Endothelial cell of umbilical vein (primary cell): Measurements from ENCODE around the gene DUSP15. TPM values are rescaled to one million over a fixed set of nuclear protein-coding genes. Genes with fewer than 3 reads are reported as not detected.

ENCODE experiments used
- BruUV-seq: library from RNA; stranded (reverse); fragments of 400-500 nt; replicated peaks from 2 replicates; lab custom pipeline; 2021; lab: Mats Ljungman, UMichigan
- CTCF ChIA-PET: fragments of 300-600, 350-600 bp; sonication (Branson Sonifier 250); formaldehyde crosslinking; loops from one replicate; lab custom pipeline; 2021; ENCODE audit warnings: antibody characterized with exemption, inconsistent platforms; lab: Charles Lee
- POLR2A ChIA-PET: fragments of 300-600, 350-600 bp; sonication (Branson Sonifier 250); formaldehyde crosslinking; loops from one replicate; lab custom pipeline; 2021; ENCODE audit warnings: antibody characterized with exemption, inconsistent platforms; lab: Charles Lee
- DNase-seq: peaks from one replicate; pipeline ENCODE4 v3.0.0-alpha.2; 2011; ENCODE audit warnings: low read depth, low spot score
- FAIRE-seq: peaks from 2 replicates; lab custom pipeline; 2011; peaks lifted over from hg19 to GRCh38; lab: Jason Lieb, UNC
- H2AFZ ChIP-seq: 2 replicates; pipeline ENCODE4 v1.6.0; 2012; ENCODE audit warnings: low read depth, low read length, control low read depth, inconsistent platforms
- H3K27ac ChIP-seq: 2 replicates; pipeline ENCODE4 v1.5.1; 2011; ENCODE audit warnings: low read depth, mild to moderate bottlenecking, control low read depth, low read length, moderate library complexity; ENCODE audit not compliant: insufficient read depth
- H3K27me3 ChIP-seq, 2 experiments: 2 replicates each; pipeline versions ENCODE4 v1.6.0 to v1.6.1; 2011; ENCODE audit warnings: low read length in 2 of 2, mixed read lengths in 1 of 2; ENCODE audit not compliant: control insufficient read depth in 2 of 2, insufficient read depth in 2 of 2
- H3K36me3 ChIP-seq, 2 experiments: 2 replicates in 1 of 2; 3 replicates in 1 of 2; pipeline ENCODE4 v1.5.1; 2011; ENCODE audit warnings: low read length in 2 of 2, mild to moderate bottlenecking in 1 of 2, moderate library complexity in 1 of 2; ENCODE audit not compliant: control insufficient read depth in 2 of 2, insufficient read depth in 2 of 2; ENCODE audit errors: extremely low read depth in 1 of 2
- H3K4me1 ChIP-seq: 3 replicates; pipeline ENCODE4 v1.5.1; 2011; ENCODE audit warnings: mild to moderate bottlenecking, low read length; ENCODE audit not compliant: control insufficient read depth, insufficient read depth; ENCODE audit errors: extremely low read depth
- H3K4me2 ChIP-seq: 2 replicates; pipeline ENCODE4 v1.6.1; 2011; ENCODE audit warnings: low read length, control low read depth, mixed read lengths; ENCODE audit not compliant: insufficient read depth
- H3K4me3 ChIP-seq, 3 experiments: fragments of 200-600 bp in 1 of 3; sonication (generic), shearing (Covaris generic) in 1 of 3; replicated peaks in 1 of 3; 2 replicates each; pipeline ENCODE4 v1.5.1; 2011 to 2016; ENCODE audit warnings: control low read depth in 3 of 3, low read length in 3 of 3, mild to moderate bottlenecking in 2 of 3, inconsistent platforms in 1 of 3, low read depth in 1 of 3, moderate library complexity in 1 of 3; ENCODE audit not compliant: insufficient read depth in 1 of 3
- H3K79me2 ChIP-seq: 2 replicates; pipeline ENCODE4 v1.6.0; 2012; ENCODE audit warnings: low read length, inconsistent platforms; ENCODE audit not compliant: control insufficient read depth, insufficient read depth
- H3K9ac ChIP-seq: replicated peaks from 2 replicates; pipeline ENCODE3; 2011; ENCODE audit warnings: low read length, control low read depth; ENCODE audit not compliant: insufficient read depth; ENCODE audit errors: extremely low read depth
- H3K9me1 ChIP-seq: replicated peaks from 3 replicates; pipeline ENCODE4 v1.6.0; 2011; ENCODE audit warnings: mild to moderate bottlenecking, low read length; ENCODE audit not compliant: control insufficient read depth, insufficient read depth; ENCODE audit errors: extremely low read depth
- H3K9me3 ChIP-seq: replicated peaks from 2 replicates; pipeline ENCODE4 v1.5.1; 2012; ENCODE audit warnings: low read length, inconsistent platforms; ENCODE audit not compliant: control insufficient read depth, insufficient read depth
- H4K20me1 ChIP-seq: replicated peaks from 2 replicates; pipeline ENCODE3; 2011; ENCODE audit warnings: mild to moderate bottlenecking, low read length; ENCODE audit not compliant: control insufficient read depth, insufficient read depth; ENCODE audit errors: extremely low read depth
- CTCF ChIP-seq, 2 donors: IDR thresholded peaks; 1 replicate in 1 of 2; 2 replicates in 1 of 2; pipeline ENCODE4 v1.5.1; 2011; ENCODE audit warnings: low read length in 2 of 2, mild to moderate bottlenecking in 2 of 2, moderate library complexity in 2 of 2, control low read depth in 1 of 2, inconsistent platforms in 1 of 2, low read depth in 1 of 2; ENCODE audit not compliant: insufficient read depth in 1 of 2; ENCODE audit errors: extremely low read depth in 1 of 2
- EZH2 ChIP-seq: IDR thresholded peaks from 2 replicates; pipeline ENCODE4 v1.6.1; 2012; ENCODE audit warnings: borderline replicate concordance, low read depth, mild to moderate bottlenecking, moderate library complexity, low read length, inconsistent platforms; ENCODE audit not compliant: severe bottlenecking
- GATA2 ChIP-seq: IDR thresholded peaks from 2 replicates; pipeline ENCODE4 v1.7.0; 2011; ENCODE audit warnings: low read depth, mild to moderate bottlenecking, moderate library complexity, mixed read lengths, low read length; ENCODE audit not compliant: insufficient read length, insufficient read depth
- JUN ChIP-seq: IDR thresholded peaks from 2 replicates; pipeline ENCODE4 v1.6.1; 2011; ENCODE audit warnings: borderline replicate concordance, low read depth; ENCODE audit not compliant: insufficient read length, insufficient read depth
- MYC ChIP-seq: IDR thresholded peaks from one replicate; pipeline ENCODE4 v1.6.1; 2011; ENCODE audit warnings: mild to moderate bottlenecking, low read depth, low read length
- POLR2AphosphoS5 ChIP-seq: IDR thresholded peaks from 2 replicates; pipeline ENCODE4 v1.6.1; 2012; ENCODE audit warnings: low read depth, mild to moderate bottlenecking, control low read depth, low read length, moderate library complexity; ENCODE audit not compliant: insufficient read depth
- dilution Hi-C: fragments of 300-500 bp; cut with MboI; formaldehyde crosslinking; loops from one replicate; pipeline ENCODE4 v1.15.0; 2019; ENCODE audit warnings: low sequenced_read_pairs; ENCODE audit not compliant: extremely low pct_ligation_motif_present
- intact Hi-C: fragments of 100-400 bp; cut with micrococcal nuclease; formaldehyde crosslinking; loops from one replicate; pipeline ENCODE4 v1.10.0; 2022
- polyA plus RNA-seq, 4 experiments: library from polyadenylated mRNA; depleted of rRNA in 3 of 4; stranded (reverse) in 3 of 4; unstranded in 1 of 4; fragments of >200 nt; gene quantifications; 2 replicates each; pipeline versions ENCODE4 v1.2.1 to v1.2.3, GENCODE V29; 2011 to 2012; ENCODE audit warnings: missing spikeins in 1 of 4
- total RNA-seq: library from RNA; stranded (reverse); gene quantifications from 2 replicates; pipeline ENCODE4 v1.2.3, GENCODE V29; 2021

The DUSP15 gene
- total and polyA plus RNA-seq, 2 donors (not counting 3 experiments of a cell fraction or from before 2014, with no cell fraction given): 0.33 TPM; not detected in 1

GRCh38 chr20:31863296-31864085 is 6.8 kb downstream of the DUSP15 start:
- ChIA-PET CTCF (interaction anchor here (0.9 to 1.6 kb wide), 2 partner anchors 9 to 16 kb away, joined by 3 to 4 read pairs; no protein-coding TSS in a partner anchor), POLR2A (no interaction called here)
- FAIRE-seq (no peak), DNase-seq (no peak)
- no peaks in the 10 kb centered on the region for H3K9me1 ChIP-seq
- intact Hi-C loops (no loop called here), dilution Hi-C loops (no loop called here)
- no peaks in the 10 kb centered on the region for H4K20me1 ChIP-seq
- no peak overlapping the region for H3K9ac ChIP-seq
- H3K4me3 ChIP-seq: no peak overlapping the region
- no peaks in the 10 kb centered on the region for H3K9me3 ChIP-seq
- TF ChIP-seq GATA2: no peak
- no peak for TF ChIP-seq CTCF (IDR thresholded peaks at IDR 0.05; ENCODE audit: extremely low read depth in 1 of 2, insufficient read depth in 1 of 2, low read depth in 1 of 2, low read length in 2 of 2)
- no peak for TF ChIP-seq MYC
- no peak for TF ChIP-seq JUN
- TF ChIP-seq EZH2: no peak
- TF ChIP-seq POLR2AphosphoS5: no peak
- no peak overlapping the region for H3K4me2 ChIP-seq
- no peak overlapping the region for H3K27ac ChIP-seq
- peaks cover 15 to 21% of the 10 kb centered on the region in 2 experiments for H3K27me3 ChIP-seq
- BruUV-seq: no TSS peak
- no peaks in the 10 kb centered on the region for H3K79me2 ChIP-seq
- no peak overlapping the region for H2AFZ ChIP-seq
- H3K36me3 ChIP-seq: no peaks in the 10 kb centered on the region
- no peaks in the 10 kb centered on the region for H3K4me1 ChIP-seq
